H1 (cell line): ENCODE results near the gene ASB13. TPM values are rescaled to one million over a fixed set of nuclear protein-coding genes. Genes with fewer than 3 reads are reported as not detected.

Experiments
- CTCF ChIA-PET: fragments of 300-600 bp; sonication (Branson Sonifier 250); formaldehyde crosslinking; loops from one replicate; lab custom pipeline; 2021; ENCODE audit not compliant: partially characterized antibody; lab: Charles Lee
- POLR2A ChIA-PET: fragments of 300-600 bp; sonication (Branson Sonifier 250); formaldehyde crosslinking; loops from one replicate; lab custom pipeline; 2021; ENCODE audit warnings: inconsistent platforms; ENCODE audit not compliant: partially characterized antibody; lab: Charles Lee
- DNase-seq, 2 experiments: peaks; one replicate each; pipeline versions ENCODE4 v3.0.0 to v3.0.0-alpha.2; 2010 to 2022; ENCODE audit warnings: low spot score in 2 of 2, low read depth in 1 of 2, mixed read lengths in 1 of 2
- FAIRE-seq: peaks from 2 replicates; lab custom pipeline; 2011; peaks lifted over from hg19 to GRCh38; lab: Jason Lieb, UNC
- H2AFZ ChIP-seq: 2 replicates; pipeline ENCODE4 v1.8.1; 2012; ENCODE audit warnings: low read length, inconsistent platforms
- H2AK5ac ChIP-seq: 2 replicates; pipeline ENCODE4 v1.6.1; 2013; ENCODE audit warnings: low read depth, low read length
- H2BK120ac ChIP-seq: replicated peaks from 2 replicates; pipeline ENCODE3; 2013; ENCODE audit warnings: low read depth, low read length, inconsistent platforms
- H2BK12ac ChIP-seq: 2 replicates; pipeline ENCODE4 v1.6.1; 2013; ENCODE audit warnings: low read depth, low read length
- H2BK15ac ChIP-seq: 2 replicates; pipeline ENCODE4 v1.6.1; 2013; ENCODE audit warnings: low read length
- H2BK20ac ChIP-seq: 2 replicates; pipeline ENCODE4 v1.6.1; 2013; ENCODE audit warnings: low read length
- H2BK5ac ChIP-seq: 2 replicates; pipeline ENCODE4 v1.6.1; 2013; ENCODE audit warnings: low read depth, low read length
- H3K14ac ChIP-seq: 2 replicates; pipeline ENCODE4 v1.6.1; 2013; ENCODE audit warnings: inconsistent platforms; ENCODE audit not compliant: insufficient read length
- H3K18ac ChIP-seq: 2 replicates; pipeline ENCODE4 v1.6.1; 2013; ENCODE audit warnings: low read length; ENCODE audit errors: extremely low read depth
- H3K23ac ChIP-seq: 2 replicates; pipeline ENCODE4 v1.6.1; 2013; ENCODE audit warnings: inconsistent platforms; ENCODE audit not compliant: insufficient read length
- H3K23me2 ChIP-seq: 2 replicates; pipeline ENCODE4 v1.6.1; 2013; ENCODE audit warnings: low read depth, low read length
- H3K27ac ChIP-seq: 2 replicates; pipeline ENCODE4 v1.6.1; 2011; ENCODE audit warnings: low read depth, low read length, inconsistent platforms
- H3K27me3 ChIP-seq, 4 experiments: replicated peaks in 1 of 4; 1 replicate in 1 of 4; 2 replicates in 3 of 4; pipeline versions ENCODE4 v1.6.1 to v1.8.1; 2011 to 2013; ENCODE audit warnings: low read length in 3 of 4, mild to moderate bottlenecking in 3 of 4, inconsistent platforms in 2 of 4, mixed read lengths in 2 of 4, moderate library complexity in 1 of 4; ENCODE audit not compliant: control insufficient read depth in 3 of 4, insufficient read depth in 3 of 4; ENCODE audit errors: extremely low read depth in 1 of 4
- H3K36me3 ChIP-seq, 4 experiments: 2 replicates each; pipeline versions ENCODE4 v1.6.1 to v1.8.1; 2011 to 2013; ENCODE audit warnings: mild to moderate bottlenecking in 4 of 4, low read length in 3 of 4, moderate library complexity in 2 of 4, control low read depth in 1 of 4, inconsistent platforms in 1 of 4; ENCODE audit not compliant: insufficient read depth in 4 of 4, control insufficient read depth in 2 of 4
- H3K4ac ChIP-seq: replicated peaks from 2 replicates; pipeline ENCODE3; 2013; ENCODE audit warnings: low read length, low read depth, mixed read lengths, inconsistent platforms; ENCODE audit not compliant: insufficient read length
- H3K4me1 ChIP-seq, 4 experiments: replicated peaks in 1 of 4; 1 replicate in 1 of 4; 2 replicates in 3 of 4; pipeline versions ENCODE4 v1.6.1 to v1.8.1; 2011 to 2013; ENCODE audit warnings: low read length in 3 of 4, inconsistent platforms in 2 of 4, mixed read lengths in 1 of 4; ENCODE audit not compliant: insufficient read depth in 4 of 4, control insufficient read depth in 3 of 4
- H3K4me2 ChIP-seq, 2 experiments: 2 replicates each; pipeline versions ENCODE4 v1.6.1 to v1.8.1; 2011 to 2013; ENCODE audit warnings: low read depth in 2 of 2, low read length in 2 of 2, control low read depth in 1 of 2, inconsistent platforms in 1 of 2, mild to moderate bottlenecking in 1 of 2; ENCODE audit not compliant: insufficient read depth in 1 of 2
- H3K4me3 ChIP-seq, 4 experiments: fragments of 200-600, 300-600 bp in 1 of 4; sonication (generic), shearing (Covaris generic), sonication (Bioruptor Twin) in 1 of 4; 2 replicates each; pipeline versions ENCODE4 v1.5.1 to v1.8.1; 2011 to 2016; ENCODE audit warnings: low read length in 4 of 4, low read depth in 3 of 4, control low read depth in 2 of 4, inconsistent platforms in 2 of 4, mild to moderate bottlenecking in 2 of 4, mixed read lengths in 1 of 4, moderate library complexity in 1 of 4; ENCODE audit not compliant: insufficient read depth in 2 of 4; ENCODE audit errors: extremely low read depth in 1 of 4
- H3K56ac ChIP-seq: replicated peaks from 2 replicates; pipeline ENCODE3; 2013; ENCODE audit warnings: low read depth, mild to moderate bottlenecking, mixed read lengths, low read length, inconsistent platforms; ENCODE audit not compliant: insufficient read length
- H3K79me1 ChIP-seq: 2 replicates; pipeline ENCODE4 v1.6.1; 2013; ENCODE audit warnings: low read depth, low read length, control low read depth
- H3K79me2 ChIP-seq, 2 experiments: 2 replicates each; pipeline versions ENCODE4 v1.6.1 to v1.8.1; 2012 to 2013; ENCODE audit warnings: low read length in 2 of 2, mild to moderate bottlenecking in 2 of 2, inconsistent platforms in 1 of 2; ENCODE audit not compliant: insufficient read depth in 2 of 2, control insufficient read depth in 1 of 2
- H3K9ac ChIP-seq, 4 experiments: replicated peaks in 1 of 4; 1 replicate in 1 of 4; 2 replicates in 3 of 4; pipeline versions ENCODE4 v1.6.1 to v1.8.1; 2011 to 2013; ENCODE audit warnings: low read depth in 3 of 4, low read length in 3 of 4, control low read depth in 2 of 4, mild to moderate bottlenecking in 2 of 4, moderate library complexity in 2 of 4, inconsistent platforms in 1 of 4; ENCODE audit errors: extremely low read depth in 1 of 4
- H3K9me3 ChIP-seq, 2 experiments: 2 replicates each; pipeline versions ENCODE4 v1.6.1 to v1.8.1; 2012 to 2013; ENCODE audit warnings: mild to moderate bottlenecking in 2 of 2, moderate library complexity in 2 of 2, control low read depth in 1 of 2, inconsistent platforms in 1 of 2, low read depth in 1 of 2, low read length in 1 of 2, mixed read lengths in 1 of 2; ENCODE audit not compliant: insufficient read depth in 2 of 2
- H4K20me1 ChIP-seq, 2 experiments: replicated peaks in 1 of 2; 2 replicates each; pipeline versions ENCODE3 to v1.8.1; 2011 to 2013; ENCODE audit warnings: inconsistent platforms in 2 of 2, low read length in 2 of 2, mild to moderate bottlenecking in 1 of 2; ENCODE audit not compliant: insufficient read depth in 2 of 2, control insufficient read depth in 1 of 2
- H4K5ac ChIP-seq: 2 replicates; pipeline ENCODE4 v1.6.1; 2013; ENCODE audit warnings: low read length, low read depth, mixed read lengths, inconsistent platforms; ENCODE audit not compliant: insufficient read length
- H4K8ac ChIP-seq: 2 replicates; pipeline ENCODE4 v1.8.0; 2013; ENCODE audit warnings: mild to moderate bottlenecking, moderate library complexity, low read length, inconsistent platforms; ENCODE audit not compliant: insufficient read depth; ENCODE audit errors: extremely low read depth
- H4K91ac ChIP-seq: replicated peaks from 2 replicates; pipeline ENCODE3; 2013; ENCODE audit warnings: low read length, mixed read lengths, inconsistent platforms; ENCODE audit not compliant: insufficient read length
- CBX5 ChIP-seq: fragments of 300-800, 300-1000 bp; sonication (generic); IDR thresholded peaks from 2 replicates; pipeline ENCODE4 v1.7.1; 2016; ENCODE audit warnings: antibody characterized with exemption, low read length, low read depth
- E2F6 ChIP-seq: IDR thresholded peaks from 2 replicates; pipeline ENCODE4 v1.6.1; 2012; ENCODE audit warnings: inconsistent platforms
- EGR1 ChIP-seq: IDR thresholded peaks from 2 replicates; pipeline ENCODE4 v1.6.1; 2011; ENCODE audit warnings: low read depth, low read length, borderline replicate concordance
- MAX ChIP-seq: IDR thresholded peaks from 2 replicates; pipeline ENCODE4 v1.6.1; 2012; ENCODE audit warnings: inconsistent platforms
- POLR2AphosphoS5 ChIP-seq: IDR thresholded peaks from 2 replicates; pipeline ENCODE4 v1.6.1; 2011; ENCODE audit warnings: low read depth, low read length
- POU5F1 ChIP-seq: IDR thresholded peaks from 2 replicates; pipeline ENCODE4 v1.6.1; 2011; ENCODE audit warnings: low read depth, mild to moderate bottlenecking, low read length, moderate library complexity
- RNF2 ChIP-seq: fragments of 200-900, 300-1000 bp; sonication (generic); IDR thresholded peaks from 2 replicates; pipeline ENCODE4 v1.7.1; 2016; ENCODE audit warnings: borderline replicate concordance, low read depth, mild to moderate bottlenecking, antibody characterized with exemption, low read length; ENCODE audit not compliant: poor library complexity, severe bottlenecking; ENCODE audit errors: missing control alignments
- SIN3A ChIP-seq, 2 experiments: IDR thresholded peaks in 1 of 2; conservative IDR thresholded peaks in 1 of 2; 2 replicates each; pipeline ENCODE4 v1.6.1; 2011 to 2012; ENCODE audit warnings: low read length in 2 of 2, improper control_type of control experiment in 1 of 2, low read depth in 1 of 2, mild to moderate bottlenecking in 1 of 2
- SP2 ChIP-seq: IDR thresholded peaks from 2 replicates; pipeline ENCODE4 v1.6.1; 2012; ENCODE audit warnings: mild to moderate bottlenecking, low read length, inconsistent platforms
- SUZ12 ChIP-seq: fragments of 200-600 bp; sonication (generic); IDR thresholded peaks from 2 replicates; pipeline ENCODE4 v1.6.1; 2012; ENCODE audit warnings: mild to moderate bottlenecking, inconsistent platforms, low read length, moderate library complexity, mixed read lengths
- TCF12 ChIP-seq: IDR thresholded peaks from 2 replicates; pipeline ENCODE4 v1.6.1; 2011; ENCODE audit warnings: low read depth, mild to moderate bottlenecking, low read length
- YY1 ChIP-seq: IDR thresholded peaks from 2 replicates; pipeline ENCODE4 v1.6.1; 2011; ENCODE audit warnings: low read depth, mild to moderate bottlenecking, low read length
- ZNF274 ChIP-seq: IDR thresholded peaks from 2 replicates; pipeline ENCODE4 v1.7.0; 2012; ENCODE audit warnings: low read length, borderline replicate concordance; ENCODE audit errors: extremely low read depth
- WGBS, 2 experiments: shearing (Covaris generic) in 1 of 2; methylation state at CpG; one replicate each; pipeline versions ENCODE4 v1.1.6 to v1.1.7; 2013 to 2015; ENCODE audit warnings: low lambda C conversion rate in 2 of 2, mixed read lengths in 2 of 2, inconsistent platforms in 1 of 2, low coverage in 1 of 2, missing lambda C conversion rate in 1 of 2; ENCODE audit not compliant: insufficient replicate concordance in 2 of 2, insufficient coverage in 1 of 2, insufficient read length in 1 of 2; ENCODE audit errors: extremely low coverage in 1 of 2, missing lambda C conversion rate in 1 of 2; 5-methylcytosine and 5-hydroxymethylcytosine counted together
- polyA plus RNA-seq, 7 experiments: library from polyadenylated mRNA; depleted of rRNA in 3 of 7; stranded (reverse) in 5 of 7; unstranded in 2 of 7; fragments of >200 nt in 5 of 7; fragments of 200-250 nt in 2 of 7; gene quantifications; 1 replicate in 5 of 7; 2 replicates in 1 of 7; 4 replicates in 1 of 7; pipeline versions ENCODE4 v1.2.1 to v1.2.3, GENCODE V29; 2011 to 2013; ENCODE audit warnings: missing spikeins in 2 of 7, mixed read lengths in 2 of 7
- total RNA-seq: library from RNA; stranded (reverse); fragmentation: NEBNext Ultra II Directional; extraction: Animal tissue kit (Norgen Biotek cat#: 25700); gene quantifications from 2 replicates; pipeline ENCODE4 v1.2.1, GENCODE V29; 2021

Gene ASB13
- total and polyA plus RNA-seq, 2 of the 8 experiments (the other 6 are each of a cell fraction or from before 2014, with no cell fraction given): 12.3 to 20.2 TPM

GRCh38 chr10:5598085-5598690, 68.2 kb downstream of the ASB13 start:
- no peak overlapping the region for H2BK5ac ChIP-seq
- H2BK120ac ChIP-seq: no peak overlapping the region
- H3K56ac ChIP-seq: no peak overlapping the region
- H2AK5ac ChIP-seq: no peak overlapping the region
- no peak overlapping the region for H3K23ac ChIP-seq
- no peaks in the 10 kb centered on the region for H3K9me3 ChIP-seq
- H3K36me3 ChIP-seq: no peaks in the 10 kb centered on the region
- no peaks in the 10 kb centered on the region; a peak in 1 of 7 replicates for H3K4me1 ChIP-seq
- no peaks in the 10 kb centered on the region for H4K20me1 ChIP-seq
- H3K18ac ChIP-seq: no peak overlapping the region
- H3K9ac ChIP-seq: no peak overlapping the region
- FAIRE-seq: no peak
- no peak overlapping the region for H3K4me2 ChIP-seq
- no peak overlapping the region for H2BK12ac ChIP-seq
- H3K27ac ChIP-seq: no peak overlapping the region
- no peak overlapping the region for H3K4me3 ChIP-seq
- 79 to 100% methylated on average over 4 to 11 of the region's 11 CpGs for WGBS, 2 experiments
- no peaks in the 10 kb centered on the region for H3K27me3 ChIP-seq
- H4K91ac ChIP-seq: no peak overlapping the region
- H2BK20ac ChIP-seq: no peak overlapping the region
- CTCF ChIA-PET: interaction anchor here (1.7 to 6.8 kb wide), 3 partner anchors 24 to 315 kb away, joined by 4 to 45 read pairs (median 6); no protein-coding TSS in a partner anchor
- no peak overlapping the region for H3K14ac ChIP-seq
- no peak overlapping the region for H3K4ac ChIP-seq
- no peaks in the 10 kb centered on the region for H3K79me2 ChIP-seq
- no peaks in the 10 kb centered on the region; the same call in 1 of the 2 replicates for H3K23me2 ChIP-seq
- H4K5ac ChIP-seq: no peak overlapping the region
- H2AFZ ChIP-seq: no peak overlapping the region; the same call in 1 of the 2 replicates
- DNase-seq: no peak
- no peak overlapping the region for H4K8ac ChIP-seq
- POLR2A ChIA-PET: no interaction called here
- no peaks in the 10 kb centered on the region for H3K79me1 ChIP-seq
- no peak overlapping the region for H2BK15ac ChIP-seq
- TF ChIP-seq ZNF274: no peak
- no peak for TF ChIP-seq YY1
- no peak for TF ChIP-seq CBX5
- TF ChIP-seq POU5F1: no peak
- no peak for TF ChIP-seq E2F6
- no peak for TF ChIP-seq RNF2
- TF ChIP-seq EGR1: no peak
- no peak for TF ChIP-seq SP2
- TF ChIP-seq POLR2AphosphoS5: no peak
- TF ChIP-seq MAX: no peak
- no peak for TF ChIP-seq SUZ12
- no peak for TF ChIP-seq TCF12
- TF ChIP-seq SIN3A (conservative IDR thresholded peaks at IDR 0.05 in 1 of 2, IDR thresholded peaks at IDR 0.05 in 1 of 2; ENCODE audit: low read depth in 1 of 2, low read length in 2 of 2): no peak
